GM21717 (cell line): ENCODE measurements around the gene PSMG3.

Experiments used
- ATAC-seq: cut with Tn5 transposase; IDR thresholded peaks from one replicate; pipeline ENCODE4 v1.9.1; 2021; ENCODE audit warnings: mild to moderate bottlenecking, moderate library complexity; ENCODE audit not compliant: unreplicated experiment

PSMG3 gene

GRCh38 chr7:1569833-1570632 is at the start of gene PSMG3:
Gene PSMG3, minus strand, starts transcription at chr7:1570032. Its CDS starts 693 bp downstream, at chr7:1569339.
- peak; percentile 80 for ATAC-seq

- no peak for ATAC-seq
Measured at GRCh38 chr7:1618475-1618874, 48.6 kb upstream of the PSMG3 start.

GRCh38 chr7:1617957-1618356 is 48.1 kb upstream of the PSMG3 start:
- ATAC-seq = no peak

GRCh38 chr7:1616741-1617140 is 46.9 kb upstream of the PSMG3 start:
- no peak for ATAC-seq

- ATAC-seq = no peak
Measured at GRCh38 chr7:1611708-1612241, 41.9 kb upstream of the PSMG3 start.

GRCh38 chr7:1610678-1611302 is 41.0 kb upstream of the PSMG3 start:
- no peak for ATAC-seq

GRCh38 chr7:1610013-1610677 is 40.3 kb upstream of the PSMG3 start:
- ATAC-seq = no peak

- no peak for ATAC-seq
Measured at GRCh38 chr7:1609023-1609422, 39.2 kb upstream of the PSMG3 start.

GRCh38 chr7:1608318-1608717 is 38.5 kb upstream of the PSMG3 start:
- ATAC-seq = no peak

- ATAC-seq = no peak
Measured at GRCh38 chr7:1607696-1608095, 37.9 kb upstream of the PSMG3 start.

GRCh38 chr7:1607001-1607400 is 37.2 kb upstream of the PSMG3 start:
- no peak for ATAC-seq

GRCh38 chr7:1604383-1604782 is 34.6 kb upstream of the PSMG3 start:
- no peak for ATAC-seq

GRCh38 chr7:1603346-1604225 is 33.8 kb upstream of the PSMG3 start:
- no peak for ATAC-seq

GRCh38 chr7:1602386-1602785 is 32.6 kb upstream of the PSMG3 start:
- ATAC-seq = no peak

- ATAC-seq = no peak
Measured at GRCh38 chr7:1601956-1602355, 32.1 kb upstream of the PSMG3 start.

GRCh38 chr7:1599640-1600395 is 30.0 kb upstream of the PSMG3 start:
- no peak for ATAC-seq

- no peak for ATAC-seq
Measured at GRCh38 chr7:1598961-1599639, 29.3 kb upstream of the PSMG3 start.

- no peak for ATAC-seq
Measured at GRCh38 chr7:1598286-1598685, 28.5 kb upstream of the PSMG3 start.

- no peak for ATAC-seq
Measured at GRCh38 chr7:1597791-1598190, 28.0 kb upstream of the PSMG3 start.
